GM18507 (cell line): ENCODE data around the gene KRT16.

Source experiments
- DNase-seq: peaks from one replicate; pipeline ENCODE4 v3.0.0; 2011; ENCODE audit warnings: low read depth; ENCODE audit not compliant: insufficient read length; ENCODE audit errors: extremely low spot score
- FAIRE-seq: peaks from 2 replicates; lab custom pipeline; 2011; peaks lifted over from hg19 to GRCh38; lab: Jason Lieb, UNC

The KRT16 gene

GRCh38 chr17:41571561-41572434 lies 40.8 kb downstream of the KRT16 start, which contains the start of gene KRT9:
TSS of gene KRT9 (minus strand) at chr17:41572059. CDS start at chr17:41571992, 67 bp downstream.
- no peak for DNase-seq
- no peak for FAIRE-seq

GRCh38 chr17:41567317-41567716 lies 45.2 kb downstream of the KRT16 start:
- no peak for FAIRE-seq
- DNase-seq, result no peak

- FAIRE-seq, result no peak
- no peak for DNase-seq
Measured at GRCh38 chr17:41565338-41565737, 47.2 kb downstream of the KRT16 start.

GRCh38 chr17:41563607-41564170 lies 48.9 kb downstream of the KRT16 start:
- FAIRE-seq (no peak), DNase-seq (no peak)

- DNase-seq (no peak), FAIRE-seq (no peak)
Measured at GRCh38 chr17:41561554-41561953, 51.0 kb downstream of the KRT16 start.
